GM21360 (cell line): ENCODE measurements around the gene TPT1.

Source experiments
- ATAC-seq: cut with Tn5 transposase; IDR thresholded peaks from one replicate; pipeline ENCODE4 v1.9.1; 2021; ENCODE audit warnings: mild to moderate bottlenecking, moderate library complexity; ENCODE audit not compliant: unreplicated experiment

Gene TPT1

GRCh38 chr13:45335397-45336024 lies 5.5 kb downstream of the TPT1 start:
- ATAC-seq: no peak

- no peak for ATAC-seq
Measured at GRCh38 chr13:45333977-45334922, 6.7 kb downstream of the TPT1 start.

GRCh38 chr13:45333251-45333976 lies 7.6 kb downstream of the TPT1 start:
- no peak for ATAC-seq

- no peak for ATAC-seq
Measured at GRCh38 chr13:45332831-45333219, 8.2 kb downstream of the TPT1 start.

GRCh38 chr13:45332036-45332830 lies 8.8 kb downstream of the TPT1 start:
- no peak for ATAC-seq

- ATAC-seq: no peak
Measured at GRCh38 chr13:45331692-45332035, 9.3 kb downstream of the TPT1 start.

- no peak for ATAC-seq
Measured at GRCh38 chr13:45331123-45331619, 9.8 kb downstream of the TPT1 start.

GRCh38 chr13:45328661-45329111 lies 12.3 kb downstream of the TPT1 start:
- no peak for ATAC-seq

GRCh38 chr13:45327253-45327955 lies 13.6 kb downstream of the TPT1 start:
- no peak for ATAC-seq

GRCh38 chr13:45325806-45326205 lies 15.2 kb downstream of the TPT1 start:
- no peak for ATAC-seq

- ATAC-seq: no peak
Measured at GRCh38 chr13:45320876-45321629, 19.9 kb downstream of the TPT1 start.

GRCh38 chr13:45316996-45317395 lies 24.0 kb downstream of the TPT1 start:
- ATAC-seq: no peak

- ATAC-seq: no peak
Measured at GRCh38 chr13:45316338-45316737, 24.6 kb downstream of the TPT1 start.

GRCh38 chr13:45315520-45316167 lies 25.3 kb downstream of the TPT1 start:
- no peak for ATAC-seq

GRCh38 chr13:45314822-45315221 lies 26.2 kb downstream of the TPT1 start:
- ATAC-seq: no peak

GRCh38 chr13:45310341-45311131 lies 30.4 kb downstream of the TPT1 start:
- no peak for ATAC-seq

GRCh38 chr13:45306966-45307365 lies 34.0 kb downstream of the TPT1 start:
- ATAC-seq: no peak

GRCh38 chr13:45305079-45305478 lies 35.9 kb downstream of the TPT1 start:
- ATAC-seq: no peak
